ENCODE measurements around the gene RASA3.
"Not testable (repeated sequence)": the region's sequence is repeated elsewhere in the genome, so short reads cannot be mapped to it uniquely, and the experiment has no call there.

The RASA3 gene

DNA sequence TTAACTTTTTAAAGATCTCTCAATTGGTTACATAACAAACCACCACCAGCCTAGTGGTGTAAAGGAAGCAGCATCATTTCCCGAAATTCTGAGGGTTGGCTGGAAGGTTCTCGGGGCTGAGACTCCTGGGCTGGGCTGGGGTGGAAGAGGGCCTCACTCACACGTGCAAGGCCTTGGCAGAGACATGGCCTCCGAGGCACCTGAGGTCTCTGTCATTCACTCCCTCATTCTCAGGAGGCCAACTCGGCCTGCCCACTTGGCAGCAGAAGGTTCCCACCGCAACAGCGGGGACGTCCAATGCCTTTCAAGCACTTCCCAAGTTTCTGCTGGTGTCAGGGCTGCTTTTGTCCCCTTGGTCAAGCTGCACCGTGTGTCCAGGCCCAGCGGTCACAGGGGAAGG is 18.6 kb upstream of the RASA3 start:
- H3K4me1 Mint-ChIP-seq (ENCODE audit: low read depth): peaks cover 68% of the 10 kb centered on the region
- H3K27me3 Mint-ChIP-seq (ENCODE audit: low read depth): peaks cover 20% of the 10 kb centered on the region
- peak overlapping the region; percentile 59 for H3K4me3 Mint-ChIP-seq
- H3K9me3 Mint-ChIP-seq: peaks cover 6% of the 10 kb centered on the region
- H3K27ac Mint-ChIP-seq: peak overlapping the region; percentile 73
- no peak for DNase-seq (ENCODE audit: low spot score)
- H3K36me3 Mint-ChIP-seq (ENCODE audit: low read depth): peaks cover 12% of the 10 kb centered on the region

DNA sequence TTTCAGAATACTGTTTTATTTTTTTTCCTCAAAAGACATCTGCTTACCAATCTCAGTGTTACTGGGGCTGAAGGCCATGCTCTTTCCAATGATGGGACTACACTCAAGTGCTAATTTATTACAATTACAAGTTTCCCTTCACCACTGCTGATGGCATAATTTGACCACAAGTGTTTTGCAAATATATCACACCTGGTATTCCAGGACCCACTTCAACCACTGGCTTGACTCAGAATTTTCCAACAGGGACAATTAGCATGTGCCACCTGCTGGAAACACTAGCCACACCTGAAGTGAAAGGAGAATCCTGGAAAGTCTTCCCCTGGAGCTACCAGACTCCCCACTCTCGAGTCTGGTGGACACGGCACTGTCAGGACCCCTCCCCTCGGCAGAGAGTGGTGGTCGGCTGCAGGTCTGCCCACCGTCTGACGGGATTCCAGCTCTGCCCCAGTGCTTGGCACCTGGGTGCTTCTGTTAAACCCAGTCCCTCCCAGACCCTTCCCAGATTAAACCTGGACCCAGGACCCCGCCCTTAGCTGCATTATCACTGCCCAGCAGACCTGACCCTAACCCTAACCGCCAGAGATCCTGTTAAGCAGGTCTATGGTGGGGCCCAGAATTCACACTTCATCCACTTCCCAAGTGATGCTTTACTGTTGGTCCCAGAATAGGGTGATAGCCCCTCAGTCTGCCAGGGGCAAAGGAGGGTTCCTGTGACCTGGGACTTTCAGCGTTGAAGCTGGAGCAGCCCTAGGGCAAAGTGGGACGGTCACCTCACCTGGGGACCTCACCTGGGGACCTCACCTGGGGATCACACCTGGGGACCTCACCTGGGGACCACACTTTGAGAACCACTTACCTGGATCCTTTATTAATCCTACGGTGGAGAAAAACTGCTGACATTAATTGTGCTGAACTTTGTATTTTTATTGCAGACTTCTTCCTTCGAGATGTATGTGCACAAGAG is 17.6 kb upstream of the RASA3 start:
- Mint-ChIP-seq H3K27me3 (ENCODE audit: low read depth) (peaks cover 23% of the 10 kb centered on the region), H3K27ac (peak overlapping the region; percentile 96), H3K4me1 (ENCODE audit: low read depth) (peaks cover 78% of the 10 kb centered on the region), H3K9me3 (peaks cover 6% of the 10 kb centered on the region), H3K36me3 (ENCODE audit: low read depth) (peaks cover 12% of the 10 kb centered on the region), H3K4me3 (peak overlapping the region; percentile 84)
- no peak for DNase-seq (ENCODE audit: low spot score)

DNA sequence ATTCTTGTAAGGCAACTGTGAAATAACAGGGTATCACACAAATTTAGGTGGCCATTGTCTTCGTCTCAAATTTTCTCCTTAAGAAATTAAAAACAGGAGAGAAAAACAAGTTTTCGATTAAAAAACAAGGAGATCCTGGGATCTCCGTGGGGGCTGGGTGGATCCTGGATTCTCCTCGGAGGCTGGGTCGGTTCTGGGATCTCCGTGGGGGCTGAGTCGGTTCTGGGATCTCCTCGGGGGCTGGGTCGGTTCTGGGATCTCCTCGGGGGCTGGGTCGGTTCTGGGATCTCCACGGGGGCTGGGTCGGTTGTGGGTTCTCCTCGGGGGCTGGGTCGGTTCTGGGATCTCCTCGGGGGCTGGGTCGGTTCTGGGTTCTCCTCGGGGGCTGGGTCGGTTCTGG is 16.5 kb upstream of the RASA3 start:
- Mint-ChIP-seq H3K4me1 (ENCODE audit: low read depth) (peaks cover 78% of the 10 kb centered on the region), H3K36me3 (ENCODE audit: low read depth) (peaks cover 15% of the 10 kb centered on the region), H3K4me3 (peak overlapping the region; percentile 84), H3K27me3 (ENCODE audit: low read depth) (peaks cover 24% of the 10 kb centered on the region), H3K27ac (peak overlapping the region; percentile 96)
- H3K9me3 Mint-ChIP-seq; DNase-seq (ENCODE audit: low spot score): not testable (repeated sequence)

DNA sequence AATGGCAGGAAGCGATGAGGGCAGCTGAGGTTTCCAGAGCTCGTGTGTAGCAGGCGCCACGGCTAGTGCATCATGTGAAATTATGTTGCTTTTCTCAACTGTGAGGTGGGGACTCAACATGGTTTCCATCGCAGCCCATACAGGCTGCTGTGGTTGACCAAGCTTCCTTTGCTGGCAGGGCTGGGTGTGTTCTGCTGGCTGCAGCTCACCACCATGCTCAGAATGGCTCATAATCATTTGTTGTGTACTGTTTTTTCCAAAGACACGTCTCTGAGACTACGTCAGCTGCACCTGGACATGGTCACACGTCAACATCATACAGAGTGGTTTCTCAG is 16.1 kb upstream of the RASA3 start:
- Mint-ChIP-seq H3K27ac (peak overlapping the region; percentile 96), H3K4me1 (ENCODE audit: low read depth) (peaks cover 77% of the 10 kb centered on the region), H3K9me3 (peaks cover 1% of the 10 kb centered on the region), H3K27me3 (ENCODE audit: low read depth) (peaks cover 20% of the 10 kb centered on the region), H3K36me3 (ENCODE audit: low read depth) (peaks cover 12% of the 10 kb centered on the region), H3K4me3 (peak overlapping the region; percentile 84)
- peak; percentile 84 for DNase-seq (ENCODE audit: low spot score)

DNA sequence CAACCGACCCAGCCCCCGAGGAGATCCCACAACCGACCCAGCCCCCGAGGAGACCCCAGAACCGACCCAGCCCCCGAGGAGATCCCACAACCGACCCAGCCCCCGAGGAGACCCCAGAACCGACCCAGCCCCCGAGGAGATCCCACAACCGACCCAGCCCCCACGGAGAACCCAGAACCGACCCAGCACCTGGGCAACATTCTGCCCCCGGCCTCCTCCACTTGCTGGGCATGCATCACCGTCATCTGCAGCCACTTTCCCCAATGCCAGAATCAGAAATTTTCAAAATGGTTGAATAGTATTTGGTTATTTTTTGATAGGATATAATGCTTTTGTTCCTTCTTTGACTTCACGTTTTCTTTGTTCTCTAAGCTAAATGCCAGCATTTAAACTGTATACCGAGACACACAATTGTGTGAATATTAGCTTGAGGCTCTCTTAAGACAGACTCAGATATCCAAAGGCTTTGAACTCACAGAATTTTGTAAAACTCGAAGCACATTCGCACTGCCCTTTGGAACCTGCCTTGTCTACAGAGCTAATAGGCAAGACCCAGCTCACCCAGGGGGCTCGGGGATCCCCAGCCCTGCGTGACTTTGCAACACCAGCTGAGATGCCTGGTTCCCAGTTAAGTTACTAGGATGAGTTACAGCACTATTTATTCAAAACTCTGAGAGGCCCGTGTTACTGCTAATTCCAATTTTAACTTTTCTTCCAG is 15.5 kb upstream of the RASA3 start:
- Mint-ChIP-seq H3K27ac (peak overlapping the region; percentile 96), H3K27me3 (ENCODE audit: low read depth) (peaks cover 18% of the 10 kb centered on the region), H3K36me3 (ENCODE audit: low read depth) (peaks cover 12% of the 10 kb centered on the region), H3K9me3 (no peaks in the 10 kb centered on the region), H3K4me1 (ENCODE audit: low read depth) (peaks cover 73% of the 10 kb centered on the region), H3K4me3 (peak overlapping the region; percentile 84)
- no peak for DNase-seq (ENCODE audit: low spot score)

DNA sequence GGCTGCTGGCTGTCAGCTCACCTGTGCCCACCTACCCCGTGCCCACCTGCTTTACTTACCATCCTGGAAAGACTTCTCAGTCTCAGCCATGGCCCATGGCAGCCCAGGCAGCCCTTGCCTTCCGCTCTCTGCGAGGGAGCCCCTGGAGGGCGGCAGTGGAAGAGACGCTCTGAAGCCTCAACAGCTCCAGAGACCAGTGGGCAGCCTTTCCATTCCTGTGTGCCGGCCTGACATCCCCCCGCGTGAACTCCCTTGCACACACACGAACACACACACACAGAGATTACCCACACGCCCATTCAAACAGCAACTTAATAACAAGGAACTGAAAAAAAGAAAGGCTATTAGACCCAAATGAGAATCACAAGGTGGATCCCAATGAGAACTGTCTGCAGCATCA is 14.2 kb upstream of the RASA3 start:
- peaks cover 18% of the 10 kb centered on the region for H3K27me3 Mint-ChIP-seq (ENCODE audit: low read depth)
- H3K9me3 Mint-ChIP-seq: no peaks in the 10 kb centered on the region
- no peak for DNase-seq (ENCODE audit: low spot score)
- H3K4me1 Mint-ChIP-seq (ENCODE audit: low read depth): peaks cover 65% of the 10 kb centered on the region
- H3K36me3 Mint-ChIP-seq (ENCODE audit: low read depth): peaks cover 12% of the 10 kb centered on the region
- H3K27ac Mint-ChIP-seq: peak overlapping the region; percentile 62
- H3K4me3 Mint-ChIP-seq: peak overlapping the region; percentile 30

DNA sequence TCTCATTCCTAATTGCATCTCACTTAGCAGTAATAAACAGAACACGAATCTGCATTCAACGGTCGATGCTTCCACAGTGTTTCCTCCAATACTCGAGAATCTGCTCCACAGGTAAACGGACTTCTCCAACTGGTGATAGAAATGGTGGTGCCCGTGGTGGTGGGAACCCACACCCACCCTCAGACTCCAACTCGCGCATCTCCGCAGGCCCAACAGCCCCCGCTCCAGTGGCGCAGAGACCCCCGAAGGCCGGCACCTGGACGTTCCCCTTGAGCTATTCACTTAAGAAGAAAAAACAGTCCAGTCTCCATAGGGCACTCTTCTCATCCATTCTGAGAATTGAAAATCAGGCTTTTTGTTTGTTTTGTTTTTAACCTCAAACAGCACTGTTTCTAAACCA is 13.8 kb upstream of the RASA3 start:
- H3K4me1 Mint-ChIP-seq (ENCODE audit: low read depth): peaks cover 61% of the 10 kb centered on the region
- peak overlapping the region; percentile 30 for H3K4me3 Mint-ChIP-seq
- H3K27ac Mint-ChIP-seq: peak overlapping the region; percentile 62
- H3K27me3 Mint-ChIP-seq (ENCODE audit: low read depth): peaks cover 16% of the 10 kb centered on the region
- no peak for DNase-seq (ENCODE audit: low spot score)
- H3K9me3 Mint-ChIP-seq: no peaks in the 10 kb centered on the region
- H3K36me3 Mint-ChIP-seq (ENCODE audit: low read depth): peaks cover 11% of the 10 kb centered on the region

DNA sequence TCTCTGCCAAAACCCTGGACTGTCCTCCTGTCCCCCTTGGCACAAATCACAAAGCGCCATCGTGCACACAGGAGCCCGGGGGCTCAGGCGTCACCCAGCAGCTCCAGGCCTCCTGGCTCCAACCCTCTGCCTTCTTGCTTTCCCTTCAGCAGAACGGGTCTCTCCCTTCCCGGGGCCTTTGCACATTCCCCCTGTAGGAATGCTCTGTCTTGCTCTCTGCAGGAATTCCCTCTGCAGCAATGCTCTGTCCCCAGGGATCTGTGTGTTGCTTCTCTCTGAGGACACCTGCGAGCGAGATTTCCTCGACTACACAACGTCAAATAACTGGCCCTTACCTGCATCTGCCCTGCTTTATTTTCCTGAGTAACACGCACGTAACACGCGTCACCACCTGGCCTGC is 13.3 kb upstream of the RASA3 start:
- Mint-ChIP-seq H3K27ac (peak overlapping the region; percentile 19), H3K36me3 (ENCODE audit: low read depth) (peaks cover 10% of the 10 kb centered on the region), H3K4me3 (peak overlapping the region; percentile 30), H3K9me3 (no peaks in the 10 kb centered on the region), H3K4me1 (ENCODE audit: low read depth) (peaks cover 57% of the 10 kb centered on the region), H3K27me3 (ENCODE audit: low read depth) (peaks cover 15% of the 10 kb centered on the region)
- DNase-seq (ENCODE audit: low spot score): no peak

DNA sequence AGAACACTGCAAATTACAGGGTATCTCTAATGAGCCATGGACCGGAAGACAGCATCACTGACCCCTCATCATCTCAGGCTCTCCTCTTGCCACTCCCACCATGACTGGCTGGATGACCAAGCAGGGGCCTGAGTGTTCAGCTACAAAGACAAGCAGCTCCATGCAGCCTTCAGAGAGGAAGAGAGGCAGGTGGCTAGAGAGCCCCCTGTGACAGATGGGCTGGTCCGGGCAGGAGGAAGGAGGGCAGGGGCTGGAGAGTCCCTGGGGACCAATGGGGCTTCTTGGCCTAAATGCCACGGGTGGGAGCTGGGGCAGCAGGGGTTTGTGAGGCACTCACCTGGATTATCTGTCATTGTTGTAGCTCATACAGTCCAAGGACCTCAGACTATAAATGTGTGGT is 12.8 kb upstream of the RASA3 start:
- H3K4me1 Mint-ChIP-seq (ENCODE audit: low read depth): peaks cover 54% of the 10 kb centered on the region
- no peak for DNase-seq (ENCODE audit: low spot score)
- peaks cover 17% of the 10 kb centered on the region for H3K27me3 Mint-ChIP-seq (ENCODE audit: low read depth)
- no peaks in the 10 kb centered on the region for H3K9me3 Mint-ChIP-seq
- peak overlapping the region; percentile 75 for H3K27ac Mint-ChIP-seq
- H3K36me3 Mint-ChIP-seq (ENCODE audit: low read depth): peaks cover 10% of the 10 kb centered on the region
- peak overlapping the region; percentile 47 for H3K4me3 Mint-ChIP-seq

DNA sequence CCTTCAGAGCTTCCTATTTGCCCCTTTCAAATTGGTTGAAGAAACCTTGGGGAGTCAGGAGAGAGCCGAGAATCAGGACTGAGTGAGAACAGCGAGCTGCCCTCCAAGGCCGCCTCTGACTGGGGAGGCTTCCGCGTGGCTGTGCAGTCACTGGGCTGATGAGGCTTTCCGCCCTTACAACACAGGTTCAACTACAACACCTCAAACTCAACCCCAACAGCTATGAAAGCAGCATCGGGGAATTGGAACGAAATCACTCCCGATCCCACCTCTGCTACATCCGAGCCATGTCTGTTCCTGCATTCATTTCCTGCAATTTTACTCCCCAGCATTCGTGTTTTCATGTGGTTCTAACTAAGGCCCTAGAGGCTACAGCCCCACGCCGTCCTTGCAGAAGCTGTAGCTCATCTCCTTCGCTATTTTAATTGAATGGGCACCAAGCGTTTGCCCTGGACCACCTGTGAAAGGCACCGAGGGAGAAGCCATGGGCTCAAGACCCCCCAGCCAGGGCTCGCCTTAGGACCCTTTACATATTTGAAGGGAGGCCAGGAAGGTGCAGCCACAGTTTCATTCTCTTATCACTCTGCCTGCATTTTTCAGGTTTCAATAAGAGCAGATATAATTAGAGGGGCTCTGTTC is 12.3 kb upstream of the RASA3 start:
- peak overlapping the region; percentile 47 for H3K4me3 Mint-ChIP-seq
- peaks cover 10% of the 10 kb centered on the region for H3K36me3 Mint-ChIP-seq (ENCODE audit: low read depth)
- peaks cover 14% of the 10 kb centered on the region for H3K27me3 Mint-ChIP-seq (ENCODE audit: low read depth)
- H3K9me3 Mint-ChIP-seq: no peaks in the 10 kb centered on the region
- DNase-seq (ENCODE audit: low spot score): no peak
- peaks cover 49% of the 10 kb centered on the region for H3K4me1 Mint-ChIP-seq (ENCODE audit: low read depth)
- peak overlapping the region; percentile 75 for H3K27ac Mint-ChIP-seq

DNA sequence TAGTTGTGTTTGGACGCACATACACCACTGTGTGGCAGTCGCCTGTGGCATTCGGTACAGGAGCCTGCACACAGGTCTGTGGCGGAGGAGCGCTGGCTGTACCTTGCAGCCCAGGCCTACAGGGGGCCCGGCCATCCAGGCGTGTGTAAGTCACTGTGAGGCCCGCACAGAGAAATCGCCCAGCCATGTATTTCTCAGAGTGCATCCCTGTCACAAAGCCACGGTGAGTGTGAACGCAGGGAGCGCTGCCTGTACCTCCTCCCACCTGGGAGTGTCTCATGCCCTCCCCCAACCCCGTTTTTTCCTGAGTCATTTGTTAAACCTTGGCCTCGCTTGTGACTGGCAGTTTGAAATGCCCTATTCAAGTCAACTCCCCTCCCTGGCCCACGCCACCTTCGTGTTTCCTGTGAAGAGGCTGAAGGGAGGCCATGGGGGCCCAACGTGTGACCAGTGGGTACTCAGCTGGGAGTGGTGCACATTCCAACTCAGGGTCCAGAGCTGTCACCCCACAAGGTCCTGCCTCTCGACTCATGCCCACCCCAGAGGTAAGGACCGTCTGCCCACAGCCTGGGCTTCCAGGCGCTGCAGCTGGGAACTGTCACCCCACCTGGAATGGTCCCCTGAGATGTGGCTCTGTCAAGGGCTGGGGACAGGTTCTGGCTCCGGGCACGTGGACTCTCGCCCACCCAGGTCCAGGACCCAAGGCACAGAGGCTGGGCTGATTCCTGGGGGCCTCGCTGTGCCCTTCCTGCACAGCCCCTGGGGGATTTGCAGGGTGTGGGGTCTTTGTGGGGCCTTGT is 11.6 kb upstream of the RASA3 start:
- Mint-ChIP-seq H3K4me1 (ENCODE audit: low read depth) (peaks cover 42% of the 10 kb centered on the region), H3K9me3 (no peaks in the 10 kb centered on the region), H3K27me3 (ENCODE audit: low read depth) (peaks cover 14% of the 10 kb centered on the region), H3K4me3 (no peak overlapping the region), H3K36me3 (ENCODE audit: low read depth) (peaks cover 10% of the 10 kb centered on the region), H3K27ac (peak overlapping the region; percentile 46)
- no peak for DNase-seq (ENCODE audit: low spot score)

DNA sequence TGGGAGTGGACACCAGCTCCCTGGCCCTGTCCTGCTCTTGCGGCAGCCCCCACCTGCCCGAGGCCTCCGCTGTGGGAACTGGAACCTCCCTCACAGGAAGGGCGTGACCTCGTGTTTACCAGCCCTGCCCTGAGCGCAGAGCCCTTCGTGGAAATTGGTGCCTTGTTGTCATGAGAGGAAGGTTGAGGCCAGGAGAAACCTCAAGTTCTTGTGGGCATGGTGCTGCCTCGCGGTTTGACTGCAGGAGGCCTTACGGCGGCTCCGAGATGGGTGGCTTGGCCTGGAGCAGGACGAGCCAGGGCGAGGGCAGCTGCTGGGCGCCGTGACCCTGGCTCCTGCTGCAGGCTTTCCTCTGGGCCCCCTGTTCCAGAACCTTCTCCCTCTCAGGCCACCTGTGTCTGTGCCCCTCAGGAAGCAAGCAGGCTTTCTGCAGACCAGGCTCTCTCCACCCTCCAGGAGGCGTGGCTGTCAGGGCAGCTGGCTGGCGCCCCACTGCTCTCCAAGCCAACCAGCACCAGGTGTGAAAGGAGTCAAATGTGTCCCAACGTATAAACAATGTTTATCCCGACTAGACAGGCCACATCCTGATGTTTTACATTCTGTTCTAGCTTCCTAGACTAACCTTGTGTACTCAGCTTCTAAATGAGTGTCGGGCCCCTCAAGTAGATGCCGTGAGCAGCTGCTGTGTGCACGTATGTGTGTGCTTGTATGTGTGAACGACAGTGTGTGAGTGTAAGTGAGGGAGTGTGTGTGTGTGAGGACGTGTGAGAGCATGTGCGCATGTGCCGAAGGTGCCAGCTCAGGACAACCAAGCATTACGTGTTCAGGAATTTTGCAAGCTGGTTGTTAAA is 10.4 kb upstream of the RASA3 start:
- Mint-ChIP-seq H3K9me3 (peaks cover 1% of the 10 kb centered on the region), H3K4me3 (no peak overlapping the region), H3K27me3 (ENCODE audit: low read depth) (peaks cover 9% of the 10 kb centered on the region), H3K27ac (no peak overlapping the region), H3K36me3 (ENCODE audit: low read depth) (peaks cover 4% of the 10 kb centered on the region), H3K4me1 (ENCODE audit: low read depth) (peaks cover 33% of the 10 kb centered on the region)
- DNase-seq (ENCODE audit: low spot score): peak; percentile 54

DNA sequence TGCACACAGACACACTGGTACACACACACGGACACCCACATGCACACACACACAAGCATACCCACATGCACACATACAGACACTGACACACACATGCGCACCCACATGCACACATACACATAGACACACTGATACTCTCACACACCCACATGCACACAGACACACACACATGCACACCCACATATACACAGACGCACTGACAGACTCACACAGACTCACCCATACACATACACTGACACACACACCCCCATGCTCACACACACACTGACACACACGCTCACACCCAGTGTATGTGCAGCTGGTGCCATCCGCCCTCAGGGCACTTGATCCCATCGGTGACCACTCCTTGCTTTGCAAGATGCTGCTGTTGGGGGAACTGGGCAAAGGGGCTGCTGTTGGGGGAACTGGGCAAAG is 9.7 kb upstream of the RASA3 start:
- H3K27ac Mint-ChIP-seq: no peak overlapping the region
- H3K27me3 Mint-ChIP-seq (ENCODE audit: low read depth): peaks cover 9% of the 10 kb centered on the region
- H3K4me3 Mint-ChIP-seq: no peak overlapping the region
- H3K36me3 Mint-ChIP-seq (ENCODE audit: low read depth): peaks cover 2% of the 10 kb centered on the region
- DNase-seq (ENCODE audit: low spot score): no peak
- peaks cover 33% of the 10 kb centered on the region for H3K4me1 Mint-ChIP-seq (ENCODE audit: low read depth)
- H3K9me3 Mint-ChIP-seq: peaks cover 3% of the 10 kb centered on the region

All from T-helper 2 cell treated with Interferon-gamma antibody and Interleukin-4, amounts not matched to agents 5 μg/mL and 100 μg/mL, for 36 hours (primary cell).